Thyroid gland (tissue), 4 donors: ENCODE results near the gene COTL1.

Experiments used
- POLR2A ChIP-seq, 2 donors: fragments of 450-650 bp; IDR thresholded peaks; one replicate each; pipeline ENCODE4 v1.6.1; 2017; ENCODE audit warnings: antibody characterized with exemption in 2 of 2, mild to moderate bottlenecking in 2 of 2, moderate library complexity in 1 of 2
- TF ChIP-seq, protein P1 (sequence below), 6 experiments: fragments of 200-600 bp in 3 of 6; fragments of 450-650 bp in 3 of 6; sonication (generic) in 3 of 6; IDR thresholded peaks; one replicate each; pipeline ENCODE4 v1.5.1; 2016 to 2019; ENCODE audit warnings: antibody characterized with exemption in 6 of 6, mild to moderate bottlenecking in 2 of 6, inconsistent platforms in 1 of 6, moderate library complexity in 1 of 6

DNA sequence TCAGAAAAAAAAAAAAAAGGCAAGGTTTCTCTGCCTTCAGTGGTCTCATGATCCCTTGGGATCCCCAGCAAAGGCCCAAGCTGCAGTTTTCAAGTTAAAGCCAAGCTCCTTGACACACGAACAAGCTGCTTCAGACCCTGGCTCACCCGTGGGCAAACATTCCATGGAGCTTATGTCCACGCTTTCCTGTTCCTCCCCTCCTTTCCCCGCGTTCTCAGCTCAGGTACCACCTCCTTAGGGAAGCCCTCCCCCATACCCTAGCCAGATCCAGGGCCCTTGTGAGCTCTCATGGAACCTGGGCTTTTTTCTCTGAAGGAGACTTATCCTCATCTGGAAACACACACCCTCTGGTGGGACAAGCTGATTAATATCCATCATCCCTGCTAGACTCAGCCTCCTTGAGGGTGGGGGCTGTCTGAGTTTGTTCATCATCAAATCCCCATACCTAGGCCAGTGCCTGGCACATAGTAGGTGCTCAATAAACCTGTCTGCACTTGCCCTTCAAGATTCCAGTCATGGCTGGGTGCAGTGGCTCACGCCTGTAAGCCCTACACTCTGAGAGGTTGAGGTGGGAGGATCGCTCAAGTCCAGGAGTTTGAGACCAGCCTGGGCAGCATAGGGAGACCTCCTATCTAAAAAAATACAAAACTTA, 54.7 kb downstream of the COTL1 start:
- TF ChIP-seq, protein P1, sequence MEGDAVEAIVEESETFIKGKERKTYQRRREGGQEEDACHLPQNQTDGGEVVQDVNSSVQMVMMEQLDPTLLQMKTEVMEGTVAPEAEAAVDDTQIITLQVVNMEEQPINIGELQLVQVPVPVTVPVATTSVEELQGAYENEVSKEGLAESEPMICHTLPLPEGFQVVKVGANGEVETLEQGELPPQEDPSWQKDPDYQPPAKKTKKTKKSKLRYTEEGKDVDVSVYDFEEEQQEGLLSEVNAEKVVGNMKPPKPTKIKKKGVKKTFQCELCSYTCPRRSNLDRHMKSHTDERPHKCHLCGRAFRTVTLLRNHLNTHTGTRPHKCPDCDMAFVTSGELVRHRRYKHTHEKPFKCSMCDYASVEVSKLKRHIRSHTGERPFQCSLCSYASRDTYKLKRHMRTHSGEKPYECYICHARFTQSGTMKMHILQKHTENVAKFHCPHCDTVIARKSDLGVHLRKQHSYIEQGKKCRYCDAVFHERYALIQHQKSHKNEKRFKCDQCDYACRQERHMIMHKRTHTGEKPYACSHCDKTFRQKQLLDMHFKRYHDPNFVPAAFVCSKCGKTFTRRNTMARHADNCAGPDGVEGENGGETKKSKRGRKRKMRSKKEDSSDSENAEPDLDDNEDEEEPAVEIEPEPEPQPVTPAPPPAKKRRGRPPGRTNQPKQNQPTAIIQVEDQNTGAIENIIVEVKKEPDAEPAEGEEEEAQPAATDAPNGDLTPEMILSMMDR (IDR thresholded peaks at IDR 0.05): no peak
- TF ChIP-seq POLR2A (IDR thresholded peaks at IDR 0.05): no peak
